ENCODE data around the gene KLHL30.

KLHL30 gene

GRCh38 chr2:238149841-238150572 lies 11.5 kb downstream of the KLHL30 start:
- no peak for TF ChIP-seq CTCF (conservative IDR thresholded peaks at IDR 0.05; ENCODE audit: low read depth, low read length)
- no peak overlapping the region for H3K4me3 ChIP-seq (ENCODE audit: low read depth, low read length)
- DNase-seq (ENCODE audit: low read depth), result no peak

- TF ChIP-seq CTCF (conservative IDR thresholded peaks at IDR 0.05; ENCODE audit: low read depth, low read length), result no peak
- no peak overlapping the region for H3K4me3 ChIP-seq (ENCODE audit: low read depth, low read length)
- DNase-seq (ENCODE audit: low read depth), result no peak
Observed at GRCh38 chr2:238150686-238151085, 12.2 kb downstream of the KLHL30 start.

GRCh38 chr2:238151205-238151604 lies 12.7 kb downstream of the KLHL30 start:
- DNase-seq (ENCODE audit: low read depth), result no peak
- no peak overlapping the region for H3K4me3 ChIP-seq (ENCODE audit: low read depth, low read length)
- TF ChIP-seq CTCF (conservative IDR thresholded peaks at IDR 0.05; ENCODE audit: low read depth, low read length), result no peak

- DNase-seq (ENCODE audit: low read depth), result no peak
- H3K4me3 ChIP-seq (ENCODE audit: low read depth, low read length), result no peak overlapping the region
- no peak for TF ChIP-seq CTCF (conservative IDR thresholded peaks at IDR 0.05; ENCODE audit: low read depth, low read length)
Observed at GRCh38 chr2:238151628-238152235, 13.3 kb downstream of the KLHL30 start.

- H3K4me3 ChIP-seq (ENCODE audit: low read depth, low read length), result no peak overlapping the region
- TF ChIP-seq CTCF (conservative IDR thresholded peaks at IDR 0.05; ENCODE audit: low read depth, low read length), result no peak
- no peak for DNase-seq (ENCODE audit: low read depth)
Observed at GRCh38 chr2:238152771-238153688, 14.6 kb downstream of the KLHL30 start.

- no peak overlapping the region for H3K4me3 ChIP-seq (ENCODE audit: low read depth, low read length)
- no peak for TF ChIP-seq CTCF (conservative IDR thresholded peaks at IDR 0.05; ENCODE audit: low read depth, low read length)
- no peak for DNase-seq (ENCODE audit: low read depth)
Observed at GRCh38 chr2:238154570-238154969, 16.1 kb downstream of the KLHL30 start.

All from choroid plexus epithelial cell (primary cell).